GM18520 (cell line): ENCODE data around the gene TTC28.
"Not testable (repeated sequence)": the region's sequence is repeated elsewhere in the genome, so short reads cannot be mapped to it uniquely, and the experiment has no call there.

ENCODE experiments used
- ATAC-seq: cut with Tn5 transposase; IDR thresholded peaks from one replicate; pipeline ENCODE4 v1.9.1; 2021; ENCODE audit not compliant: unreplicated experiment

Gene TTC28

DNA sequence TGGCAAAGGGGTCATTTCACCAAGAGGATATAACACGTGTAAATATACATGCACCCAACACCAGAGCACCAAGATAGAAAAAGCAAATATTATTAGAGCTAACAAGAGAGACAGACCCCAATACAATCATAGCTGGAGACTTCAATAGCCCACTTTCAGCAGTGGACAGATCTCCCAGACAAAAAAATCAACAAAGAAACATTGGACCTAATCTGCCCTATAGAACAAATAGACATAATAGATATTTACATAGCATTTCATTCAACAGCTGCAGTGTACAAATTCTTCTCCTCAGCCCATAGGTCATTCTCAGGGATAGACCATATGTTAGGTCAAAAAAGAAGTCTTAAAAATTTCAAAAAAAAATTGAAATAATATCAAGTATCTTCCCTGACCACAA, 312.8 kb downstream of the TTC28 start:
- ATAC-seq, result no peak

DNA sequence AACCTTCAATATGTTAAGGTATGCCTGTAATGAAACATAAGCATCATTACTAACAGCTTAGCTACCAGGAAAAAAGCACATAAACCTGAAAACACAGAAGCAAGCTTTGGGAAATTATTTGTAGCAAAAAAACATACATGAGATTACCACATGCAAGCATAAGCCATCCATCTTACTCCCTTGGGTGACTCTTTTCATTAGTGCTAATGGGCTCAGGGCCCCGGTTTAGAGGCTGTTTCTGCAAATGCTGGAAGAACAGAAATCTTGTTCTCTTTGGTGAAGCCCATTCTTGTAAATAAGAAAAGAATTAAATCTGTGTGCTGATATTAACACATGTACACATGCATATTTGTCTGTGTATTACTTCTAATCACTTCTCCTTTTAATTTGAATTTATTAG, 314.3 kb downstream of the TTC28 start:
- ATAC-seq, result no peak

DNA sequence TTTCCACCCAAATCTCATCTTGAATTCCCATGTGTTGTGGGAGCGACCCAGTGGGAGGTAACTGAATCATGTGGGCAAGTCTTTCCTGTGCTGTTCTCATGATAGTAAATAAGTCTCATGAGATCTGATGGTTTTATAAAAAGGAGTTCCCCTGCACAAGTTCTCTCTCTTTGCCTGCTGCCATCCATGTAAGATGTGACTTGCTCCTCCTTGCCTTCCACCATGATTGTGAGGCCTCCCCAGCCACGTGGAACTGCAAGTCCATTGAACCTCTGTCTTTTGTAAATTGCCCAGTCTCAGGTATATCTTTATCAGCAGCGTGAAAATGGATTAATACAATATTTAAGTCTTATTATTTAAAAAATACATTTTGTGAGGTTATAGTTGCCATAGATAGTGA, 315.5 kb downstream of the TTC28 start:
- ATAC-seq, result not testable (repeated sequence)

DNA sequence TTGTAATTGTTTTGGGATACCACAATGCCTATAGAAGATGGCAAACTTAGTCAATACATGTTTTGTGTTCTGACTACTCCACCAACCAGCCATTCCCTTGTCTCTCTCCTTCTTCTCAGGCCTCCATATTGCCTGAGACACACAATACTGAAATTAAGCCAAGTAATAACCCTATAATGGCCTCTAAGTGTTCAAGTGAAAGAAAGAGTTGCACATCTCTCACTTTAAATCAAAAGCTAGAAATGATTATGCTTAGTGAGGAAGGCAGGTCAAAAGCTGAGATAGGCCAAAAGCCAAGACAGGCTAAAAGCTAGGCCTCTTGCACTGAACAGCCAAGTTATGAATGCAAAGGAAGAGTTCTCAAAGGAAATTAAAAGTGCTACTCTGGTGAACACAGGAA, 318.7 kb downstream of the TTC28 start:
- no peak for ATAC-seq

DNA sequence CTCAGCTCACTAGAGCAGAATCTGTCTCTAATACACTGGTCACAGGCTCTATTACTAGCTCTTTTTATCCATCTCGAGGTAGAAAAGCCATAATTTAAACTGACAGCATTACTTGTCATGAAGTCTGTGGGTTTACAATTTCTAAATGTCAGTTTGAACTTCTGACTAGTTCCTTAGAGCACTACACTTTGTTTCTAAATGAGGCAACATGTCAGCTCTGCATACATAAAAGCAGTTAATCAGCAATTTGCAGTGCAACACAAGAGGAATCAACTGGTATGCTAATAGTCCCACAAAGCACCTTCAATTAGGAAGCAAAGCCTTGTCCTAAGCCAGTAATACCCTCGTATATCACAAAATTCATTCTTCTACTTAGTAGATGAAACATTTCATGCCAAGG, 321.3 kb downstream of the TTC28 start:
- ATAC-seq, result no peak

DNA sequence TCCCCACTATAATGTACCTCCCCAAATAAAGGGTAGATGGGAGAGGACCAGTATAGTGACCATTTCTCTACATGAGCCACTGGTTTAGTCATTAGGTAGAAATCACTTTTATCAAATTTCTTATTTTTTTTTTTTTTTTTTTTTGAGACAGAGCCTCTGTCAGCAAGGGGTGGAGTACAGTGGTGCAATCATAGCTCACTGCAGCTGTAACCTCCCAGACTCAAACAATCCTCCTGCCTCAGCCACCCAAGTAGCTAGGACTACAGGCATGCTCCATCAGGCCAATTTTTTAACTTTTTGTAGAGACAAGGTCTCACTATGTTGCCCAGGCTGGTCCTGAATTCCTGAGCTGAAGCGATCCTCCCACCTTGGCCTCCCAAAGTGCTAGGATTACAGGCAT, 322.4 kb downstream of the TTC28 start:
- ATAC-seq, result no peak

DNA sequence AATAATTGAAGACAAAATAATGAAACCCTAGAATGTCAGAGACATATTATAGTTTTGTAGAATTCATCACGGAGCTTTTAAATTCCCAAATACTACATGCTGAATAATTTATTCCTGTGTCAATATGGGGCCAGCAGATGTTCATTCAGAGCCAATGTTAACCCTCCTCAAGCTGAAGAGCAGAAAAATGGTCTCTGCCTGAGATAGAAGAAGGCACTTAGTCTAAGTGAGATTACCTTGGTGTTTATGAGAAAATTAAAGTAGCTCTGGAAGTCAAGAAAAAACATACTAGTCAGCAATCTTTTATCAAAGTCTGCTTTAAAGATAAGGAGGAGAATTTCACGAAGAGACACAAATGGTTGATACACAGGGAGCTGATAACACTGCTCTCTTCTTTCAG, 328.2 kb downstream of the TTC28 start:
- no peak for ATAC-seq

DNA sequence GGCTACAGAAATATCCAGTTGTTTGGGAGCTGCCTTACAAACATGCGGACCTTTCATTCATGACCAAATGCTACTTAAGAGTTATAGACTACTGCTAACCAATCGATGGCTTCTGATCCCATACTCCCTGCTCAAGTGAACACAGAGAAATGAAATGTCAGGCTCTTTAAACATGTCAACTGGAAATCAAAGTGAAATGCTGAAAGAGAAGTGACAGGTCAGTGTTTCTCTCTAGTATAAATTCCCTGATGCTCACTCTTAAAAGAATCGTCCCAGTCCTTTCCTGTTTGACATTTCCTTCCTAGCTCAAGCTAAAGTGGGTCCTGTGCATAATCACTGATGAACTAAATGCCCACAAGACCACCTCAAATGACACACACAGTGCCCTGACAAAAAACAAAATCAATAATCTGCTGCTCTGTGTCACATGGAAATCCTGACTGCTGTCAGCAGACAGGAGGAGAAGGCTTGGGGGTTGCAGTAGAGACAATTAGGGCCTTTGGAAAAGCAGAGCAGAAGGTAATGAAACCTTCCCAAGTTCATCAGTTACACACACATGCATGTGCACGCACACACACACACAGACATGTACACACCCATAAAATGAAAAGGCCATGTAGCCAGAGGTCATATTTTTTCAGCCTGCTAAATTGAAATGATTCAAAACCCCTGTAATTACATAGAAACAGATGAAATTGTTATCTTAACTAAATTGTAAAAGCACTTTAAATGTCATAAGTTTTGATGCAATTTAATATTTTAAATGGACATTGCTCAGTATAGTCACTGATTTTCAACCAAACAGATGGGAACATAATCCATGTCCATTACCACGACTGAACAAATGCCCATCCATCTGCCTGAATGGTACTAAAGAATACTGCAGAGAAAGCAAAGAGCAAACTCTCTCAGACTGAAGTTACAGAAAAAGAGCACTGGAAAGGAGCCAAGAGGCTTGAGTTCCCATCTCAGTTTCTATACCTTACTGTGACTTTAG, 330.7 kb downstream of the TTC28 start:
- no peak for ATAC-seq

DNA sequence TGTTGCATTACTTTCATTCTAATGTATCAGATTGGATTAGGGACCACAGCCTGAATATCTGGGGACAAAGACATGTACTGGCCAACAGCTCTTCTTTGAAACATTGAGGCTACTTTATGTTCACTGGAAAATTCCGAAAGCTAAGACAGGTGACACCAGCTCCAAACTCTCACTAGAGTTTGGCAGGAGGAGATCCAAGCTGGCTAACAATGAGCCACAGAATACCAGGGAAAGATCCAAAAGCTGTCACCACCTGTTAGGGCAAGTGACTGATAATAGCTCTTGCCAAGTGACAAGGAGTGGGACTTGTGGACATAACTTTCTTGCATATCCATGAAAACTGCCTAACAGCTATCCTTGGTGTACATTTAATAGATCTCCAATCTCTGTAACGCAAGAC, 333.3 kb downstream of the TTC28 start:
- ATAC-seq, result no peak

DNA sequence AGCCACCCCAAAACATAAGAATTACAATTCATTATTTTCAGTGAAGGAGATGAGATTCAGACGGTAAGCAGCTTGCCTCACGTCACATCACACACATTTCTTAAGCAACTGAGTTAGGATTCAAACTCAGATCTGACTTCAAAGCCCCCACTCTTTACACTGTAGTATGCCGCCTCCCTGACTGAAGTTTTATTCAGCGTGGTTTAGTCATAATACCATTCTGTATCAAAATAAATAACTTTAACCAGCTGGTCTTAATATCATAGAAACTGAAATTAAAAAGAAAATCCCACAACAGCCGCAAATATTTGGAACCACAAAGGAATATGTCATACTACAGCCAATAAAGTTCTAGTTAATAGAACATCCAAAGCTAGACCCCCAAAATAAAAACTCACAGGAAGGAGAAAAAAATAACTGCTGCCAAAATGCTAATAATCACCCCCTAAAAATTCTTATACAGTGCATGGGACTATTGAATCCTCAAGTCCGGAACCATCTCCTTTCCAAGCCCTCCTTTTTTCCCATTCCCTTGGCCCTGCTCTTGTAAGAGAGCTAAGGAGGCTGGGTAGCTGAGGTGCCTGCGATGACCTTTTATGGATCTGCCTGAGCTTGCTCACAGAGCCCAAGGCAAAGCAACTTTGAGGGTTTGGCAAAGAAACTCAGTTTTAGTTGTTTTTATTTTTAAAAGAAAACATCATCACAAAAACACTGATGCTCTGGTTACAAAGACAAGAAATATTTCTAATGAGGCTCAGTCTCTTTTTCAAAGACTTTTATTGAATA, 334.5 kb downstream of the TTC28 start:
- no peak for ATAC-seq

DNA sequence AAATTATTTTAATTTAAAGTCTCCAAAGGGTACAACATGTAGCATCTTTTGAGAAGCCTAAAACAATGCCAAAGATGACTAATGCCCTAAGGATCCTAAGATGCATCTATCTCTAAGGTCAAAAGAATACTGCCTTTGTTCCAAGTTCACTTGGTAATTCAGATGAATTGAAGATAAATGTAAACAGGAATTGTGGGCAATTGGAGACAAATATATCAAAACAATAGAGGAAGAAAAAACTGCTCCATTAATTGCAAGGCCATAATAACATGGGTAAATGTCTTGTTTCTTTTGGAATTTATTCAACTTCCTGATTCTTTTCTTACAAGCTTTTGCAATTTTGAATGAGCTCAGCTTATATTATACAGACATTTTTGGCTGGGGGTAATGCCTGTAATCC, 338.6 kb downstream of the TTC28 start:
- no peak for ATAC-seq

DNA sequence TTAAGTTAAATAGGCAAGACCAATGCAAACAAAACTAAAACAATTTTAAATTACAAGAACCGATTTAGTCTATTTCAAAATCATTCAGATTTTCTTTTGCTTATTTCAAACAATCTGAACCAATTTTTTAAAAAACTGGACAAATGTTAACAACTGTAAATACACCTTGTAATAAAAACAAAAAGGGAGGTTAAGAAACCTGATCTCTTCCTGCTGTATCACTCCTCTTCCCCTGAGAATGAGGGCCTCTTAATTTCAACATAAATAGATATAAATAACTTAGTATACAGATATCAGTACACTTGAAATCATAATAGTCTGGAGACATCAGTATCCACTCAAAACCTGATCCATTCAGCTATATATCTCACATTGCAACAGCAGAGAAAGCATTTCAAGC, 346.6 kb downstream of the TTC28 start:
- ATAC-seq, result no peak

DNA sequence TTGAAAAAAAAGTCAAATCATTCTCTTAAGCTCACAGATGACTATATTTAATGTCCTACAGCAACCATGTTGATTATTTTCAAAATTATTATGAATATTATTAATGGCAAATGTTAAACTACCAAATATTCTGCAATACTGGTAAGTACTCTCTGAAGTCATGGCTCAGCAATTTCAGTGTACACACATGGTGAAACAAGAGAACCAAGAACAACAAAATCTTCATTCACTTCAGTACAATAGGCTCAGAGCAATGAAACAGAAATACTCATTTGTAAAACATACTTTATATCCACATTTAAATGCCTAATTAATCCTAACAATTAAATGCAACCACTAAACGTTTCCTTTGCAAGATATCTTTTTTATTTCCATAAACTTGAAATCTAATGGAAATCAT, 347.2 kb downstream of the TTC28 start:
- ATAC-seq, result no peak

DNA sequence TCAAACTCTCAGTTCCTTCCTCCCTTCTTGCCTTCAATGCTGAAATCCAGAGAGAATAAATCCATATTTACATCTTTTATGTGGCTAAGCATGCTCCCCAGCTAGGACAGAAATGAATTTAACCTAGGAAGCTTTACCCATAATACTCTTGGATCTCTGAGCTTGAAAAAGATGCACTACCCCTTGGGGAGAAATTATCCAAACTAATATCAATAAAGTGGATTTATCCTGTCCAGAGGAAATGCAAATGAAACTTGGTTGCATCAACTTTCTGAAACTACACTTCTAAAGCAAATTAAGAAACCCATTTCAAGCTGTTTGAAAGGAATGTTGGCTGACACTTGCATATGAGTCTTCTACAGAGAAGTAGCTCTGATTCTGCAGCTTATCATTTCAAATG, 347.9 kb downstream of the TTC28 start:
- ATAC-seq, result no peak

DNA sequence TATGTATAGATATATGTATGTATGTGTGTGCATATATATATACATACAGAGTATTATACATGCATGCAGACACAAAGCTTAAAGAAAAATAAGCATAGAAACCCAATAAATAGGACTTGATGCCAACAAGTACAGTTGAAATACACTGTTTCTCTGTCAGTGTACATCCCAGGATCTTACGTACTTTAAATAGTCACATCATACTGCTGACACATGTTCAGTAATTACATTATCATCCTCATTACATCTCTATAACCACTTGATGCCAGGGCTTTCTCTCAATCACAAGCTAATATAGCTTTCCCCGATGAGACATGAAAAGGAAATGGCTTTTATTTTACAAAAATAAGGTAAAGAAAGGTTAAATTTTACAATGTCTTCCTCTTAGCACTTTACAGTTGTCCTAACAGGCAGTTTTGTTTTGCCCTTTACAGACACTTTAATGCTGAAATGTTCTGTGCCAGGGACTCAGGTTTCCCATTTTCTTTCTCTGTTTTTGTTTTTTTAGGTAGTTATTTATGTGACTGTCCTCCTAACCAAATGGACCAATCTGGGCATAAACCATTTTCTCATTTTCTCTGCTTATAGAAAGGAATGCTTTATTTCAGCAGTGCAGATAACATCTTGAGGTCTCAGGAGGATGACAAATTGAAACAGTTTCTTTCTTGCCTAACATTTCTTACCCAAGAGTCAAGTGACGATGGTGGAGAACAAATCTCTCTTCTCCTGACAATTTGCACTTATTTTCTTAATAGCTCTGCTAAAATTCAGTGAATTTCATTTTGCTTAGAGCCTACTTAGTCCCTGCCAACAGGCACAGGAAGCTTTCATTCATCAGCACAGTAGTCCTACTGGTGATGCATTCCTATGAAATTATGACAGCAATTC, 350.2 kb downstream of the TTC28 start:
- no peak for ATAC-seq

DNA sequence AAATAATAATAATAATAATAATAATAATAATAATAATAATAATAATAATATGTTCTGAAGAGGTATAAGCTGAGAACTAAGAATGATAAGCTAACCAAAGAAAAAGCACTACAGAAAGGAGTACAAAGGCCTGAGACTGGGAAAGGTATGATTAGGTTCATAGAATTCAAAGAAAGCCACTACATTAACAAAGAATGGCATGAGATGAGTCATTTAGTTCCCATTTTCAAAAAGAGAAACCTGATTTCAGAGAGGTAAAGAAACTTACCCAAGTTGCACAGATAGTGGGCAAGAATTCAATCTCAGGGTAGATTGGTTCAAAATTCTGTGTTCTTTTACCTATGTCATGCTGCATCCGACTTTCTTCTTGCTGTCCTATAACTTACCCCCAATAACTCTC, 350.9 kb downstream of the TTC28 start:
- ATAC-seq, result no peak

DNA sequence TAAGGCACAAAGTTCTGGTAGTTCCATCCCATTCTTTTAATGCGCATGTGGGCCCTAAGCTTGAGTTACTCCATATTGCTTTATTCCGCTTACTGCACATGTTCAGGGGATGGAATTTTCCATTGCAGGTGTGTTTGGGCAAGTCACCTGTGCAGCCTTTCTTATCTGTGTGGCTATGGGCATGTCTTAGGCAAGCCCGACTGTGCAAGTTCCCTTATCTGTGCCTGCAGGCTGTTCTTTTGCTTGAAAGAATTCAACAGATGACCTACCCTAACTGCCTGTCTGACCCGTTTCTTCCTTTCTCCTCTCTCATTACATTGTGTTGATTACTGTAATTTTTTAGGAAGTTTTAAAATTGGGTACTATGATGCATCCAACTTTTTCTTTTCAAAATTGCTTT, 363.6 kb downstream of the TTC28 start:
- ATAC-seq, result no peak

DNA sequence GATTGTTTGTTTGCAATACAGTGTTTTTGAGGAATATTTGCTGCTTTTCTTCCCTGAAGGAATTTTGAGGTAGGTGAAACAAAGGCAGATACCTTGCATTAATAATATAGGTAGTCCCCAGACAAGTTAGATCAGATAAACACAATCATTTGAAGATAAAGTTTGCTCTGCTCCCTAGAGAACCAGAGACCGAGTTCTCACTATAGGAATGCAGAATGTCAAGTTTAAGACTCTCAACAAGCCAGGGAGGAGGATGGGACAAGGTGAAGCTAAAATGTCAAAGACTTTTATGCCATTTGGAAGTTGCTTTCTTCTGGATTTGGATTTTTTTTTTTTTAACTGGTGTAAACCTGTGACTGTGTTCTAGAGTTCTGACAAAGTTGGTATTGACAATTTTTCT, 364.7 kb downstream of the TTC28 start:
- ATAC-seq, result no peak

DNA sequence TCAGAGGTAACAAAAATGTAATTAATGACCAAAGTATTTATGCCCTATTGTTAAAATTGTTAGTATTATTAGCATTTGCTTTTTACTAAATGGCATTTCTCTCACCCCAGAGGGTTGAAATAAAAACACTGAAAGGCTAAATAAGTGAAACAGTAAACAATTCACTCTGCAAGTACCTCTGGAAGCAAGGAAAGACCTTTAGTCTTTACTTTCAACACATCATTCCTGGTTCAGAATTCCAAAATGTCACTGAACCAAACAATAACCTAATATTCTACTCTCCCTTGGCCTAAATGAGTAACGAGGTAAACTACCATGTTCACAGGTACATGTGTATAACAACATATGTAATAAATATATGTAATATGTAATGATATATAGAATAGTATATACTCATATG, 369.3 kb downstream of the TTC28 start:
- no peak for ATAC-seq

DNA sequence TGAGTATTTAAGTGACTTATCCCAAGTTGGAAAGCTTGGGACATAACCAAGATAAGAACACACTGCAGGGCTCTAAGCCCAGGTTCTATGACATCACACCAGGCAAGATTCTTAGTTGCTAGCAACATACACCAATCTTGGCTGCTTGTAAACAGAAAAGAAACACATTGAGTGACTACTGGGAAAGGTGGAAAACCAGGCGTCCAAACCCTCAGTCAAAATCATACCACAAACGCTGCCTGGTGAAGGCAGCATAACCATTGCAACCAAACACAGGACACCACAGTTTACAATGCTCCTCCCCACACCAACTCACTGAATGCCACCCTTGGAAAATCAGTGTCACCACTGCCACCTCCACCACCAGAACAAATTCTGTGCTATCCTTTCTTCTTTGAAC, 379.9 kb downstream of the TTC28 start:
- ATAC-seq, result no peak

DNA sequence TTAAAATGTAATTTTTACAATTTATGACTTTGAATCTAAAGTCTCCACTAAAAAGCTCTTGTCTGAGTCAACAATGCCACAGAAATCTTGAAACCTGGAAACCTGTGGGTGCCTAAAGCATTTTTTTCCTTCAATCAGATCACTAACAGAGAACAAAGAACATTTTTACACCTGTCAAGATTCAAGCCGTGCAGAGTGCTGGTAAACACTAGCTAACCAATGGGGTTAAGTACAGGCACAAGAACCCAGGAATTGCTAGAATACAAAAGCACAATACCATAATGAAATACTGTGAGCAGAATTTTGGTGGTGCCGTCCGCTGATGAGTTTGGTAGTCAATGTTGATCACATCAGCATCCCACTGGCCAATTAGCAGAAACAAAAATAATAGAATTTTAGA, 380.3 kb downstream of the TTC28 start:
- no peak for ATAC-seq
